WTC11 (cell line): Measurements from ENCODE around the gene PLXNB2. TPM values are rescaled to one million over a fixed set of nuclear protein-coding genes. Genes with fewer than 3 reads are reported as not detected.
A peak's percentile ranks its signal among the peaks of the same experiment; 100 is the strongest.

Experiments used
- ATAC-seq: fragments of 200-7000 bp; cut with Tn5 transposase; 2 replicates; pipeline ENCODE4 v1.10.0; 2021; ENCODE audit warnings: mild to moderate bottlenecking, moderate library complexity
- CTCF ChIA-PET: fragments of 300-600 bp; sonication (Branson Sonifier 250); formaldehyde crosslinking; loops from one replicate; lab custom pipeline; 2021; ENCODE audit warnings: antibody characterized with exemption; lab: Charles Lee
- POLR2A ChIA-PET: fragments of 350-600 bp; sonication (Branson Sonifier 250); formaldehyde crosslinking; loops from one replicate; lab custom pipeline; 2021; ENCODE audit warnings: antibody characterized with exemption; lab: Charles Lee
- DNase-seq: peaks from one replicate; pipeline ENCODE4 v3.0.0; 2021; ENCODE audit warnings: low spot score
- H3K27ac Mint-ChIP-seq: 2 replicates; pipeline ENCODE4 v1.8.0; 2021; ENCODE audit warnings: mixed read lengths
- H3K27me3 Mint-ChIP-seq: 2 replicates; pipeline ENCODE4 v1.8.0; 2021; ENCODE audit warnings: low read depth, mild to moderate bottlenecking, moderate library complexity, mixed read lengths
- H3K36me3 Mint-ChIP-seq: 2 replicates; pipeline ENCODE4 v1.8.0; 2021; ENCODE audit warnings: mixed read lengths
- H3K4me1 Mint-ChIP-seq: 2 replicates; pipeline ENCODE4 v1.8.0; 2022; ENCODE audit warnings: mixed read lengths
- H3K4me3 Mint-ChIP-seq: 2 replicates; pipeline ENCODE4 v1.8.0; 2021; ENCODE audit warnings: mild to moderate bottlenecking, moderate library complexity, mixed read lengths
- H3K9me3 Mint-ChIP-seq: 2 replicates; pipeline ENCODE4 v1.8.0; 2021; ENCODE audit warnings: mixed read lengths
- AR ChIP-seq: fragments of 250-450 bp; sonication (Bioruptor Pico); IDR thresholded peaks from 2 replicates; pipeline ENCODE4 v1.9.0; 2021; ENCODE audit warnings: mild to moderate bottlenecking
- CREB1 ChIP-seq: sonication (generic); formaldehyde crosslinking; IDR thresholded peaks from 2 replicates; pipeline ENCODE4 v1.8.0; 2023; ENCODE audit warnings: mild to moderate bottlenecking, missing genetic modification reagents
- E2F1 ChIP-seq: sonication (generic); formaldehyde crosslinking; IDR thresholded peaks from 2 replicates; pipeline ENCODE4 v1.8.0; 2022; ENCODE audit warnings: mild to moderate bottlenecking, missing genetic modification reagents
- E2F5 ChIP-seq: sonication (generic); formaldehyde crosslinking; IDR thresholded peaks from 2 replicates; pipeline ENCODE4 v1.8.1; 2022; ENCODE audit warnings: mild to moderate bottlenecking, moderate library complexity, missing genetic modification reagents
- ESRRA ChIP-seq: sonication (generic); formaldehyde crosslinking; IDR thresholded peaks from 2 replicates; pipeline ENCODE4 v1.8.1; 2022; ENCODE audit warnings: mild to moderate bottlenecking, missing genetic modification reagents, borderline replicate concordance
- ETV6 ChIP-seq: sonication (generic); formaldehyde crosslinking; IDR thresholded peaks from 2 replicates; pipeline ENCODE4 v1.8.1; 2022; ENCODE audit warnings: mild to moderate bottlenecking, missing genetic modification reagents
- FOXK1 ChIP-seq: sonication (generic); formaldehyde crosslinking; IDR thresholded peaks from 2 replicates; pipeline ENCODE4 v1.8.0; 2022; ENCODE audit warnings: mild to moderate bottlenecking, moderate library complexity, missing genetic modification reagents
- GTF2I ChIP-seq: fragments of 250-450 bp; sonication (Bioruptor Pico); conservative IDR thresholded peaks from 2 replicates; pipeline ENCODE4 v1.4.0; 2021; ENCODE audit warnings: mild to moderate bottlenecking
- JAZF1 ChIP-seq: fragments of 250-450 bp; sonication (Bioruptor Pico); IDR thresholded peaks from 2 replicates; pipeline ENCODE4 v1.9.0; 2021; ENCODE audit warnings: moderate library complexity, mild to moderate bottlenecking, inconsistent platforms
- KAT7 ChIP-seq: sonication (generic); formaldehyde crosslinking; IDR thresholded peaks from 2 replicates; pipeline ENCODE4 v1.8.1; 2023; ENCODE audit warnings: missing genetic modification reagents, mild to moderate bottlenecking, borderline replicate concordance
- NR1H2 ChIP-seq: sonication (generic); formaldehyde crosslinking; IDR thresholded peaks from 2 replicates; pipeline ENCODE4 v1.9.0; 2021; ENCODE audit warnings: mild to moderate bottlenecking, moderate library complexity, missing genetic modification reagents
- NR2C2 ChIP-seq: sonication (generic); formaldehyde crosslinking; IDR thresholded peaks from 2 replicates; pipeline ENCODE4 v1.8.0; 2022; ENCODE audit warnings: mild to moderate bottlenecking, missing genetic modification reagents
- PRRX2 ChIP-seq: fragments of 250-450 bp; sonication (Bioruptor Pico); IDR thresholded peaks from 2 replicates; pipeline ENCODE4 v1.8.0; 2021; ENCODE audit warnings: mild to moderate bottlenecking
- RORB ChIP-seq: fragments of 250-450 bp; sonication (Bioruptor Pico); IDR thresholded peaks from 2 replicates; pipeline ENCODE4 v1.9.0; 2021; ENCODE audit warnings: mild to moderate bottlenecking
- SMAD4 ChIP-seq: sonication (generic); formaldehyde crosslinking; IDR thresholded peaks from 2 replicates; pipeline ENCODE4 v1.8.0; 2022; ENCODE audit warnings: mild to moderate bottlenecking, missing genetic modification reagents
- SP1 ChIP-seq: sonication (generic); formaldehyde crosslinking; conservative IDR thresholded peaks from 2 replicates; pipeline ENCODE4 v1.8.1; 2022; ENCODE audit warnings: missing genetic modification reagents
- STAT6 ChIP-seq: sonication (generic); formaldehyde crosslinking; conservative IDR thresholded peaks from 2 replicates; pipeline ENCODE4 v1.8.1; 2023; ENCODE audit warnings: mild to moderate bottlenecking, low read depth, missing genetic modification reagents, moderate library complexity
- TCF7 ChIP-seq: sonication (generic); formaldehyde crosslinking; IDR thresholded peaks from 2 replicates; pipeline ENCODE4 v1.8.0; 2022; ENCODE audit warnings: mild to moderate bottlenecking, low read depth, missing genetic modification reagents, moderate library complexity
- TEAD1 ChIP-seq: sonication (generic); formaldehyde crosslinking; IDR thresholded peaks from 2 replicates; pipeline ENCODE4 v1.8.0; 2022; ENCODE audit warnings: mild to moderate bottlenecking, missing genetic modification reagents
- TEAD4 ChIP-seq: sonication (generic); formaldehyde crosslinking; IDR thresholded peaks from 2 replicates; pipeline ENCODE4 v1.8.0; 2022; ENCODE audit warnings: mild to moderate bottlenecking, missing genetic modification reagents
- ZBTB21 ChIP-seq: sonication (generic); formaldehyde crosslinking; IDR thresholded peaks from 2 replicates; pipeline ENCODE4 v1.8.1; 2023; ENCODE audit warnings: mild to moderate bottlenecking, missing genetic modification reagents, borderline replicate concordance
- ZNF281 ChIP-seq: sonication (generic); formaldehyde crosslinking; IDR thresholded peaks from 2 replicates; pipeline ENCODE4 v1.8.0; 2023; ENCODE audit warnings: mild to moderate bottlenecking, missing genetic modification reagents
- ZNF396 ChIP-seq: fragments of 250-450 bp; sonication (Bioruptor Pico); IDR thresholded peaks from 2 replicates; pipeline ENCODE4 v1.8.0; 2021; ENCODE audit warnings: mild to moderate bottlenecking, moderate library complexity, borderline replicate concordance
- total RNA-seq: library from RNA; stranded (reverse); gene quantifications from 3 replicates; pipeline ENCODE4 v1.2.3, GENCODE V29; 2021

PLXNB2 gene
- total RNA-seq, 1 experiment from 2014 or later = 113 TPM

- CTCF ChIA-PET = interaction anchor here (0.6 to 3.3 kb wide), 13 partner anchors 9 to 264 kb away, joined by 3 to 41 read pairs (median 7); partner anchors contain the start of genes DENND6B, HDAC10, MAPK12 and PLXNB2
- no peaks in the 10 kb centered on the region for H3K9me3 Mint-ChIP-seq
- POLR2A ChIA-PET = interaction anchor here (0.7 to 2.0 kb wide), 5 partner anchors 10 to 52 kb away, joined by 3 to 10 read pairs (median 4); partner anchors contain the start of genes MAPK11 and PLXNB2
- DNase-seq (no peak), ATAC-seq (no peak)
- peaks cover 29% of the 10 kb centered on the region for H3K4me1 Mint-ChIP-seq
- H3K4me3 Mint-ChIP-seq = no peak overlapping the region
- TF ChIP-seq SMAD4 (CRISPR knock-in tag) (no peak), ZBTB21 (no peak), TCF7 (no peak), ZNF396 (CRISPR knock-in tag) (no peak), E2F5 (no peak), RORB (CRISPR knock-in tag) (no peak), AR (CRISPR knock-in tag) (no peak)
- H3K27ac Mint-ChIP-seq = peak overlapping the region; percentile 72
- H3K36me3 Mint-ChIP-seq = no peaks in the 10 kb centered on the region
- no peaks in the 10 kb centered on the region for H3K27me3 Mint-ChIP-seq
Observed at GRCh38 chr22:50294319-50294656, 13.2 kb downstream of the PLXNB2 start.

- CTCF ChIA-PET = interaction anchor here (0.6 to 3.3 kb wide), 15 partner anchors 9 to 264 kb away, joined by 3 to 41 read pairs (median 5); partner anchors contain the start of genes DENND6B, HDAC10, LMF2 and MAPK12
- DNase-seq (peak; percentile 85), ATAC-seq (peak; percentile 89)
- H3K27me3 Mint-ChIP-seq = no peaks in the 10 kb centered on the region
- peaks cover 27% of the 10 kb centered on the region for H3K4me1 Mint-ChIP-seq
- H3K36me3 Mint-ChIP-seq = no peaks in the 10 kb centered on the region; the same call in 1 of the 2 replicates
- no peak overlapping the region for H3K4me3 Mint-ChIP-seq
- no peaks in the 10 kb centered on the region for H3K9me3 Mint-ChIP-seq
- peak overlapping the region; percentile 72; the same call in 1 of the 2 replicates for H3K27ac Mint-ChIP-seq
- POLR2A ChIA-PET = interaction anchor here (0.6 to 2.0 kb wide), 9 partner anchors 9 to 51 kb away, joined by 3 to 10 read pairs (median 3); partner anchors contain the start of genes MAPK11 and PLXNB2
- TF ChIP-seq GTF2I (CRISPR knock-in tag) = no peak
- TF ChIP-seq CREB1 (CRISPR knock-in tag) = 0 out of 2 replicates have a peak, but pooled peaks have one; percentile 37
- no peak for TF ChIP-seq STAT6
- no peak for TF ChIP-seq KAT7
- no peak for TF ChIP-seq TCF7
- no peak for TF ChIP-seq JAZF1 (CRISPR knock-in tag)
- TF ChIP-seq FOXK1 (CRISPR knock-in tag) = no peak; the same call in 1 of the 2 replicates
- TF ChIP-seq PRRX2 (CRISPR knock-in tag) = no peak
- no peak for TF ChIP-seq NR2C2
- no peak for TF ChIP-seq NR1H2 (CRISPR knock-in tag)
- TF ChIP-seq ETV6 (CRISPR knock-in tag) = 0 out of 2 replicates have a peak, but pooled peaks have one; percentile 45
- peak; percentile 40; the same call in 1 of the 2 replicates for TF ChIP-seq ZNF281
- TF ChIP-seq TEAD1 = peak; percentile 99
- TF ChIP-seq E2F1 (CRISPR knock-in tag) = no peak
- TF ChIP-seq ESRRA = no peak
- TF ChIP-seq SP1 (CRISPR knock-in tag) = peak; percentile 35; the same call in 1 of the 2 replicates
- TF ChIP-seq TEAD4 = peak; percentile 93
- no peak for TF ChIP-seq RORB (CRISPR knock-in tag)
Observed at GRCh38 chr22:50293441-50294318, 13.8 kb downstream of the PLXNB2 start.
